HG03066 (cell line): ENCODE data around the gene BCHE.

Experiments used
- ATAC-seq: cut with Tn5 transposase; IDR thresholded peaks from one replicate; pipeline ENCODE4 v1.9.1; 2021; ENCODE audit warnings: low read depth; ENCODE audit not compliant: unreplicated experiment

The BCHE gene

DNA sequence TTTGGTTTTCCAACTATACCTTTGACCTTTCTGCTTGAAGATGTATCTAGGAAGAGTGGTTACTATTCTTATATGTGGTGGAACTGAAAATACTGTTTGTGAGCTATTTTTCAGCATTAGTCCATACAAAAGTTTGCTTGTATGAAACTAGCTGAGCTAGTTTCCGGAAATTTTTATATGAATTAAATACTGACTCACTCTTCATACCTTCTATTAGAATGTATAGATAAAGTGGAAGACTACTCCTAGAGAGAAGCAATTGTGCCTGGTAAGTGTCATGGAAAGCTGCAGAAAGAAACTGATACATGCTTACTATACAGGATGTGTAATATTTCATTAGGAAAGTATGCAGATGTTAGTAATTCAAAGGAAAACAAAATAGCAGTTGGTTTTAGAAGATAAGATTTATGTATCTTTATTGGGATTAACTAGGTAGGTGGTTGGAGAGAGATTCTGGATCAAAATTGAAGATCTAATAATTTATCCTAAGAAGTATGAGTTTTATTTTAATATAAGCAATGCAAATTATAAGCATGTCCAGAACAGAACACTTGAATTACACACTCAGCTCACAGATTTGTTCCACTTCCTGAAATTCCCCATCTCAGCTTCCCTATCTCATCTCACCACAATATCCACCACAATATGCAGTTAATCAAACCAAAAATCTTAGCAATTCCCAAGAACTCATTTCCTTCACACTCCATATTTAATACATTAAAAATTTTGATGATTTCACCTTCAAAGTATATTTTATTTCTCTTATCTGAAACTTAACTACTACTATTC is 82.8 kb downstream of the BCHE start:
- no peak for ATAC-seq

DNA sequence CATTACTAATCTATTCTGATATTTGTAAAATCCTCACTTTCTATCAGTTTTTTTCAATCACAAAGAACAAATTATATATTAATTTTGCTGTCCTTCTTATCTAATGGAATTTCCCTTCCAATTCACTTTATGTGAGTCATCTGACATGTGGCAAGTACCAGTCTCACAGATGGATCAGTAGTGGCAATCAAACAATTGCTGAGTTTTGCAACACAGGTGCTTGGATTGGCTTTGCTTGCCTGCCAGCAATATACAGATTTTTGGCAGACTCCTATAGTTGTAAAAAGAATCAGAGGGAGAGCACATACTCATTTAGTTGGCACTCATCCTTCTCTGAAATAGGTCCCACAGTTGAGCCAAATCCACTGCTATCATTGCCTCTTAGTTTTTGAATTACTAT is 83.7 kb downstream of the BCHE start:
- ATAC-seq = no peak

DNA sequence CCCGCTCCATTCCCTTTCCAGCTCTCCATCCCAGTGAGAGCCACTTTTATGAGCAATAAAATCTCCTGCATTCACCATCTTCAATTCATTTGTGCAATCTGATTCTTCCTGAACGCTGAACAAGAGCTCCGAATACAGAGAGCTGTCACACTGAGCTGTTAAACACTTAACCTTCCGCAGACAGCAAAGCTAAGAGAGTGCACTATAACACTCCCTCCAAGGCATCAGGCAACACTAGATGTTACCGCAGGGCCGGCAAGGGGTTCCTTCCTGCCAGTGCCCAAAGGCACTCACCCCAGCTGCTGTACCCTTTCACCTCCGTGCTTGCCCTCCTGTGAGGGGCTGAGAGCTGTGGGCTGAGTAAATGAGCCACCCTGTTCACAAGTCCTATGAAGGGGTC is 85.6 kb downstream of the BCHE start:
- ATAC-seq = no peak

DNA sequence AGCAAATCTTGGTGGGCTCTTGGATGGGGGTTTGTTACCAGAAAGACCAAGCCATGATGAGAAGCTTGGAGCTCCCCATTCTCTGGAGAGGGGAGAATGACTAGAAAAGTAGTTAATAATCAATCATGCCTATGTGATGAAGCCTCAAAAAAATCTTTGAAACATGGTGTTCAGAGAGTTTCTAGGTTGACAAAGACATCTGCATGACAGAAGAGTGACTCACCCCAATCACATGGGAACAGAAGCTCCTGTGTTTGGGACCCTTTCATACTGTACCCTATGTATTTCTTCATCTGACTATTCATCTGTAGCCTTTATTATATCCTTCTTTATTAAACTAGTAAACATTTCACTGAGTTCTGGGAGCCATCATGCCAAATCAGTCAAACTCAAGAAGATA is 87.4 kb downstream of the BCHE start:
- ATAC-seq = no peak

DNA sequence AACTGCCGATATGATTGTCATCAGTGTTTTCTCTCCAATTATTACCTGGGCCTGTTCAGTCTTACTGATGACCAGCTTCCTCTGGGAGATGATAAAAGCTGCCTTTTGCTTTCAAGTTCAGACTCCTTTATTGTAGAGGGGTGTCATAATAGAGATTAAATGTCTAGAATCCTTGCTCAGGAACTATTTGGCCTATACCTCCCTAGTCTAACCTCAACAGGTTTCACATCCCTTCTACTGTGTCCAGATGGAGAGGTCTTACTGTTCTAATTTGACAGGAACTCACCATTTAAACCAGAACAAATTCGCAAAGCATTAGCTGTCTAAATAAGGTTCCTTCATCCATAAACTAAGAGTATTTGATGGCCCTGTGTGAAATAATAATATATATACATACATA is 88.0 kb downstream of the BCHE start:
- no peak for ATAC-seq

DNA sequence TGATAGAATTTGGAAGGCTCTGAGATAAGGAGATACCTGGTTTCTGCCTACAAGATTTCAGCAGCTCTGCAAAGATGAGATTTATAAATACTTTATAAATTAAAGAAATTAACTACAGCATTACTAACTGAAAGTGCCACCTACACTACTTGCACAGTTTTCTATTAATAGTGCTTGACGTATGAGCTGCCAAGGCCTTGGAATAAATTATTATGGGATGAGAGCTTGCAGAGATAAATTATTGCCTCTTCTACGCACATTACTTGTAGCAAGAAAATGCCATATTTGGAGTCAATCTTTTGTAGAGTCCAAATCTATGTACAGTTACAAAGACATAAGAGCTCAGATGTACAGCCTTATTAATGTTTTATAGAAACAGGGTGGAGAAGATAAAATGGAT is 89.1 kb downstream of the BCHE start:
- no peak for ATAC-seq

DNA sequence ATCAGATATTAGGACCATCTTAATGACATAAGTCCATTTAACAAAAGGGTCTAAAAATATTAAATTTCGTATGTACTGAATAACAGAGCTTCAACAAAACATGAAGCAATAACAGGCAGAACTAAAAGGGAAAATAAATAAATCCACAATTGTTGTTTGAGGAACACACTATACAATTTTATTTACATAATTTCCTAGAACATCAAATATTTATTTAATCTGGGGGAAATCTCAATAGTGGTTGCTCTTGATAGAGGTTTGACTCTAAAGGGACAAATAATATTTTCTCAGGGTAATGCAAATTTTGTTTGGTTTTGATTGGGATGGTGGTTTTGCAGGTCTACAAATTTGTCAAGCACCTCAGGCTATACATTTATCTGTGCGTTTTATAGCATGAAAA is 90.3 kb downstream of the BCHE start:
- ATAC-seq = no peak

DNA sequence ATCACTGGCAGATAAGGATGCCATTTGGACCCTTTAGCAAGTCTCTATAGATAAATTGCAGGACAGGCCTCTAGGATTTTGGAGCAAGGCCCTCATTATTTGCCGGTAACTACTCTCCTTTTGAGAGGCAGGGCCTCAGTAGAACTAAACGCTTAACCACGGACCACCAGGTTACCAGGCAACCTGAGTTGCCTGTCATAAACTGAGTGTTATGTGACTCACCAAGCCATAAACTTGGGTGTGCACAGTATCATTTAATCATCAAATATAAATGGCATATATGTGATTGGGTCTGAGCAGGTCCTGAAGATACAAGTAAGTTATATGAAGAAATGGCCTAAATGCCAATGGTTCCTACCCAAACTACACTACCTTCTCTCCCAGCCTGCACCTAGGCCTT is 93.2 kb downstream of the BCHE start:
- ATAC-seq = no peak

DNA sequence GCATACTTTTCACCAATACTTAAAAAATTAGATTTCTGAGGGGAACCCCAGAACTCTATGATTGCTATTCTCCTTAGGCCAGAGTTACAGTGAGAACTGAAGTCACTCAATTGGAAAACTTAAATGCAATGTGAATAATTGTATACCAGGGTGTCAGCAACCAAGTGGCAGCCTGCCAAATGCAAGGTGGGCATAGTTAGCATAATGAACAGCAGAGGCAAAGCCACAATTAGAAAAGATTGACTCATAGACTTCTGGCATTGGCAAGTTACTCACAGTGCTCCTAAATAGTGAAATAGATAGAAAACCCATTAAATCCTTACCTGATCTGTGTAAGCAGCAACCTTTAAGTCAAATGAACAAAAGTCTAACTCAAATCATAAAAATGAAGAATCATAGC is 94.9 kb downstream of the BCHE start:
- ATAC-seq = no peak

DNA sequence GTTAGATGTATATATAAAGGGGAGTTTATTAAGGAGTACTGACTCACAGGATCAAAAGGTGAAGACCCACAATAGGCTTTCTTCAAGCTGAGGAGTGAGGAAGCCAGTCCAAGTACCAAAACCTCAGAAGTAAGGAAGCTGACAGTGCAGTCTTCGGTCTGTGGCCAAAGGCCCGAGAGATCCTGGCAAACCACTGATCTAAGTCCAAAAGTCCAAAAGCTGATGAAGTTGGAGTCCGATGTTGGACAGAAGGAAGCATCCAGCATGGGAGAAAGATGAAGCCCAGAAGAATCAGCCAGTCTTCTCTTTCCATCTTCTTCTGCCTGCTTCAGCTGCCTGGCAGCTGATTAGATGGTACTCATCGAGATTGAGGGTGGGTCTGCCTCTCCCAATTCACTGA is 107.5 kb downstream of the BCHE start:
- ATAC-seq = no peak

DNA sequence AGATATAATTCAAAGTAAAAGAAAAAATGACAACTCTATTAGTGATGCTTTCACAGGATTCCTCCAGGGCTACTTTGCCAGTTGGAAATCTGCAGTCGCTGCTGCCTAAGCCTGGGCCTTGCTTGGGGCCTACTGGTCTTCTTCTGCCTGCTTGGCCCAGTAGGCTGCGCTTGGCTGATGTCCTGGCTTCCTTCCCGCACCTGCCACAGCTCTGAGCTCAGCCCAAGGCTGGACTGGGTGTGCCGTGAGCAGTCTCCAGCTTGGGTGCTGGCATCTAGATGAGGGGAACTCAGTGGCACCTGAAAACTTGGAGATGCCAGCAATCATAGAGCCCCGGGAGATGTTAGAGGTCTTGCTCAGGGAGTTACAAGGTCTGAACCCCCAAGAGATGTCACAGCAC is 108.3 kb downstream of the BCHE start:
- ATAC-seq = no peak

DNA sequence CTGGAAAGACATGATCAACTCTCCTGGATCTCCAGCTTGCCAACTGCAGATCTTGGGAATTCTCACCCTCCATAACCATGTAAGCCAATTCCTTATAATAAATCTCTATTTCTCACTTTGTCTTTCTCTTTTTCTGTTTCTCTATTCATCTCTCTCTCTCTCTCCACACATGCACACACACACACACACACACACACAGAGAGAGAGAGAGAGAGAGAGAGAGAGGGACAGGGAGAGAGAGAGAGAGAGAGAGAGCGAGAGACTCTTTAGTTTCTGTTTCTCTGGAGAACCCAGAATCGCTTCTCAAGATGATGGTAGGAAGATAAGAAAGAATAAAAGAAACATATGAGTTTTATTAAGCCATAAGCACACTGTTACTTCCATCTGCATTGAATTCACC is 111.9 kb downstream of the BCHE start:
- no peak for ATAC-seq
